ENCODE results near the gene CYP24A1.

Gene CYP24A1

GRCh38 chr20:54218470-54218869 lies 44.7 kb upstream of the CYP24A1 start:
- no peak for TF ChIP-seq CTCF (IDR thresholded peaks at IDR 0.05; ENCODE audit: low read depth, low read length)
- H3K4me3 ChIP-seq (replicated peaks in 1 of 2; ENCODE audit: low read depth in 2 of 2, low read length in 2 of 2): no peak overlapping the region
- DNase-seq (ENCODE audit: low read depth in 2 of 2): peak in 1 of 2 donors; percentile 31

GRCh38 chr20:54217762-54218161 lies 44.0 kb upstream of the CYP24A1 start:
- TF ChIP-seq CTCF (IDR thresholded peaks at IDR 0.05; ENCODE audit: low read depth, low read length): no peak
- DNase-seq (ENCODE audit: low read depth in 2 of 2): no peak
- no peak overlapping the region for H3K4me3 ChIP-seq (replicated peaks in 1 of 2; ENCODE audit: low read depth in 2 of 2, low read length in 2 of 2)

GRCh38 chr20:54215157-54215789 lies 41.5 kb upstream of the CYP24A1 start:
- no peak for TF ChIP-seq CTCF (IDR thresholded peaks at IDR 0.05; ENCODE audit: low read depth, low read length)
- no peak for DNase-seq (ENCODE audit: low read depth in 2 of 2)

GRCh38 chr20:54214566-54214965 lies 40.8 kb upstream of the CYP24A1 start:
- H3K4me3 ChIP-seq (replicated peaks in 1 of 2; ENCODE audit: low read depth in 2 of 2, low read length in 2 of 2): no peak overlapping the region
- DNase-seq (ENCODE audit: low read depth in 2 of 2): no peak
- TF ChIP-seq CTCF (IDR thresholded peaks at IDR 0.05; ENCODE audit: low read depth, low read length): no peak

More at GRCh38 chr20:54215157-54215789, 41.5 kb upstream of the CYP24A1 start:
- no peak overlapping the region for H3K4me3 ChIP-seq (replicated peaks in 1 of 2; ENCODE audit: low read depth in 2 of 2, low read length in 2 of 2)

- H3K4me3 ChIP-seq (replicated peaks in 1 of 2; ENCODE audit: low read depth in 2 of 2, low read length in 2 of 2): no peak overlapping the region
- TF ChIP-seq CTCF (IDR thresholded peaks at IDR 0.05; ENCODE audit: low read depth, low read length): no peak
These were observed 39.1 kb upstream of the CYP24A1 start for GRCh38 chr20:54212871-54213270.

GRCh38 chr20:54212226-54212625 lies 38.4 kb upstream of the CYP24A1 start:
- peak; percentile 58 to 79 for DNase-seq (ENCODE audit: low read depth in 2 of 2)
- H3K4me3 ChIP-seq (replicated peaks in 1 of 2; ENCODE audit: low read depth in 2 of 2, low read length in 2 of 2): no peak overlapping the region
- TF ChIP-seq CTCF (IDR thresholded peaks at IDR 0.05; ENCODE audit: low read depth, low read length): no peak

More at GRCh38 chr20:54212871-54213270, 39.1 kb upstream of the CYP24A1 start:
- DNase-seq (ENCODE audit: low read depth in 2 of 2): no peak
